Neural cell (in vitro differentiated cells): ENCODE measurements around the gene AIMP2. TPM values are rescaled to one million over a fixed set of nuclear protein-coding genes. Genes with fewer than 3 reads are reported as not detected.
"Not testable (repeated sequence)": the region's sequence is repeated elsewhere in the genome, so short reads cannot be mapped to it uniquely, and the experiment has no call there.

Source experiments
- H2AFZ ChIP-seq: fragments of 200-600, 300-800 bp; sonication (generic), shearing (Covaris generic); 2 replicates; pipeline ENCODE4 v1.6.0; 2014; ENCODE audit warnings: low read depth, mild to moderate bottlenecking, antibody characterized with exemption, low read length, moderate library complexity
- H3F3A ChIP-seq: fragments of 200-600 bp; shearing (Covaris generic); 2 replicates; pipeline ENCODE4 v1.6.1; 2016; ENCODE audit warnings: mild to moderate bottlenecking, moderate library complexity, mixed read lengths, antibody characterized with exemption, low read length; ENCODE audit not compliant: insufficient read depth, poor library complexity, severe bottlenecking
- H3K27ac ChIP-seq: fragments of 200-600, 300-800 bp; sonication (generic), shearing (Covaris generic); 2 replicates; pipeline ENCODE4 v1.5.1; 2014; ENCODE audit warnings: mild to moderate bottlenecking, low read length, moderate library complexity
- H3K27me3 ChIP-seq: fragments of 300-800, 200-600 bp; sonication (generic), shearing (Covaris generic); 2 replicates; pipeline ENCODE4 v1.6.0; 2014; ENCODE audit warnings: mild to moderate bottlenecking, low read depth, low read length, moderate library complexity; ENCODE audit not compliant: insufficient read depth
- H3K36me3 ChIP-seq: fragments of 300-800, 200-600 bp; sonication (generic), shearing (Covaris generic); 2 replicates; pipeline ENCODE4 v1.5.1; 2014; ENCODE audit warnings: mild to moderate bottlenecking, antibody characterized with exemption, low read length, moderate library complexity; ENCODE audit not compliant: insufficient read depth
- H3K4me2 ChIP-seq: fragments of 300-800, 200-600 bp; sonication (generic), shearing (Covaris generic); 2 replicates; pipeline ENCODE4 v1.6.0; 2014; ENCODE audit warnings: mild to moderate bottlenecking, low read length
- H3K4me3 ChIP-seq: fragments of 300-800, 200-600 bp; sonication (generic), shearing (Covaris generic); 2 replicates; pipeline ENCODE4 v1.5.1; 2014; ENCODE audit warnings: mild to moderate bottlenecking, low read length, moderate library complexity
- H3K79me2 ChIP-seq: fragments of 200-600 bp; shearing (Covaris generic); replicated peaks from 2 replicates; pipeline ENCODE4 v1.6.0; 2014; ENCODE audit warnings: mild to moderate bottlenecking, low read length, moderate library complexity; ENCODE audit not compliant: insufficient read depth
- H3K9ac ChIP-seq: fragments of 300-800, 200-600 bp; sonication (generic), shearing (Covaris generic); 2 replicates; pipeline ENCODE4 v1.6.1; 2016; ENCODE audit warnings: mild to moderate bottlenecking, low read length, mixed read lengths
- H3K9me2 ChIP-seq: fragments of 200-600 bp; shearing (Covaris generic); 2 replicates; pipeline ENCODE4 v1.6.1; 2016; ENCODE audit warnings: mild to moderate bottlenecking, low read length, mixed read lengths; ENCODE audit not compliant: insufficient read depth
- H3K9me3 ChIP-seq: fragments of 200-600, 300-800 bp; sonication (generic), shearing (Covaris generic); 2 replicates; pipeline ENCODE4 v1.6.1; 2016; ENCODE audit warnings: mild to moderate bottlenecking, mixed run types, low read length, moderate library complexity, mixed read lengths
- H4K20me1 ChIP-seq: fragments of 200-600 bp; shearing (Covaris generic); 2 replicates; pipeline ENCODE4 v1.6.1; 2016; ENCODE audit warnings: mild to moderate bottlenecking, mixed run types; ENCODE audit not compliant: insufficient read depth
- EP300 ChIP-seq: fragments of 450-650 bp; conservative IDR thresholded peaks from 2 replicates; pipeline ENCODE4 v1.6.1; 2014; ENCODE audit warnings: antibody characterized with exemption, mild to moderate bottlenecking, moderate library complexity; ENCODE audit not compliant: poor library complexity, severe bottlenecking
- RAD21 ChIP-seq: fragments of 450-650 bp; conservative IDR thresholded peaks from 2 replicates; pipeline ENCODE4 v1.6.1; 2014; ENCODE audit warnings: antibody characterized with exemption, mild to moderate bottlenecking, moderate library complexity
- SMC3 ChIP-seq: fragments of 450-650 bp; conservative IDR thresholded peaks from 2 replicates; pipeline ENCODE4 v1.6.1; 2014; ENCODE audit warnings: antibody characterized with exemption, mild to moderate bottlenecking, moderate library complexity; ENCODE audit not compliant: poor library complexity
- polyA plus RNA-seq: library from polyadenylated mRNA; depleted of rRNA; stranded (reverse); fragments of >200 nt; gene quantifications from 2 replicates; pipeline ENCODE4 v1.2.3, GENCODE V29; 2014
- TF ChIP-seq, protein P1 (sequence below): IDR thresholded peaks from 2 replicates; pipeline ENCODE4 v1.6.1; 2012; ENCODE audit warnings: borderline replicate concordance
- TF ChIP-seq, protein P2 (sequence below): fragments of 450-650 bp; IDR thresholded peaks from 2 replicates; pipeline ENCODE4 v1.5.1; 2014; ENCODE audit warnings: antibody characterized with exemption, mild to moderate bottlenecking, moderate library complexity; ENCODE audit not compliant: poor library complexity, severe bottlenecking

AIMP2 gene
- polyA plus RNA-seq, 1 donor from 2014 or later = 46.9 TPM

DNA sequence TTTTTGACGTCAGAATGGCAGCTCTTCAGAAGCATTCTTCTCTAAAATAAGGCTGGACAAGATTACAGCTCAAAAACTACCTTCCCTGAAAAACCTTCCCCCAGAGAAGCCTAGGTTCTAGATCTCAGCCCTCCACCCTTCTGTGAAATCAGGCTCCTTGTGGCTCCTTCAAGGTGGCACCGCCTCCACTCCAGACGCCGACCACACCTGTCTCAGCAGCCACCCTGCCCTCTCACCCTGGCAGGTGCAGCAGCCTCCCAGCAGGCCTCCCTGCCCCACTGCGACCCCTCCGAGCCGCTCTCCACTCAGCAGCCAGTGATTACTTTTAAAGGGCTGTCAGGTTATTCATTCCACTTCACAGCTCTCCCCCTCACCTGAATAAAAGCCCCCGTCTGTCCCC lies 35.5 kb upstream of the AIMP2 start:
- H3F3A ChIP-seq, H3K9ac ChIP-seq, H3K9me2 ChIP-seq, H3K4me3 ChIP-seq, H3K27me3 ChIP-seq, H4K20me1 ChIP-seq, H3K79me2 ChIP-seq, H3K4me2 ChIP-seq, H2AFZ ChIP-seq, H3K9me3 ChIP-seq, H3K36me3 ChIP-seq, H3K27ac ChIP-seq: not testable (repeated sequence)

DNA sequence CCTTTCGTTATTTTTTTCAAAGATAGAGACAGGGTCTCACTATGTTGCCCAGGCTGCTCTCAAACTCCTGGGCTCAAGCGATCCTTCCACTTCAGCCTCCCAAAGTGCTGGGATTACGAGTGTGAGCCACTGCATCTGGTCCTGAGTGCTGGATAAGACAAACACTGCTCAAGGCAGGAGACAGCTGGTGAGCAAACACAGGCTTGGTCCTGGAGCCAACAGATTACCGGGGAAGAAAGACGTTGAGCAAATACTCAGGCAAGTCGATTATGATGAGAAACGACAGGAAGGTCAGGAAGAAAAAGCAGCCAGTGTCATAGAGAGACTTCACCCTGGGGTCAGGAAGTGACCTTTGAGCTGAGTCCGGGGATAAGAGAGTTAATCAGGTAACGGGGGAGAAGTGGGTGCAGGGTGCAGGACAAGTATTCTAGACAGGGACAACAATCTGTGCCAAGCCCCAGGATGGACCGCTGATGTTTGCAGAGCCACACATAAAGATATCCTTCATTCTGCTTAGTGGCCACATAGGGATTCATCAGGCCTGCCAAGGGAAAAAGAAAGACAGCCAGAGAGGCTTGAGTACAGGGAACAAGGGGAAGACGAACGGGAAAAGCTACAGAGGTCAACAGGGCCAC lies 29.3 kb upstream of the AIMP2 start:
- not testable (repeated sequence) for H3K4me3 ChIP-seq, H3K4me2 ChIP-seq, H2AFZ ChIP-seq, H3F3A ChIP-seq, H3K79me2 ChIP-seq, H3K9me2 ChIP-seq, H3K27me3 ChIP-seq, H3K9ac ChIP-seq, H3K27ac ChIP-seq, H4K20me1 ChIP-seq, H3K9me3 ChIP-seq, H3K36me3 ChIP-seq

DNA sequence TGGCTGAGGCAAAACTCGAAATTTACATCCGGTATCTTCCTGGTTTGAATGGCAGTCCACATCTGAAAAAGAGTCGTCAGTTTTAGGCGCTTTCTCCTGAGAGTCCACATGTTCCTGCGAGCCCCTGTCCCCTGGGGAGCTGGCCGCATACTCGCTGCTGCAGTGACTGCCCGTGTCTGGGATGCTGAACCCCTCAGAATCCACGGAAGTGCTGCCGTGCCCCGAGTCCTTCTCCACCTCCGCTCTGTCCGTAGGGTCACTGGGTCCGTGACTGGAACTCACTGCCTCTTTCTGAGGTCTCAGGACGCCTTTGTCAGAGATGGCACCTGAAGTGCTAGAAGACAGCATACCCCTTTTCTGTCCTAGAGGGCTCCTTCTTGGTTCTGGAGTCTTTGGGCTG lies 22.0 kb upstream of the AIMP2 start:
- H3K9me3 ChIP-seq, H3K9me2 ChIP-seq, H3K27ac ChIP-seq: not testable (repeated sequence)

DNA sequence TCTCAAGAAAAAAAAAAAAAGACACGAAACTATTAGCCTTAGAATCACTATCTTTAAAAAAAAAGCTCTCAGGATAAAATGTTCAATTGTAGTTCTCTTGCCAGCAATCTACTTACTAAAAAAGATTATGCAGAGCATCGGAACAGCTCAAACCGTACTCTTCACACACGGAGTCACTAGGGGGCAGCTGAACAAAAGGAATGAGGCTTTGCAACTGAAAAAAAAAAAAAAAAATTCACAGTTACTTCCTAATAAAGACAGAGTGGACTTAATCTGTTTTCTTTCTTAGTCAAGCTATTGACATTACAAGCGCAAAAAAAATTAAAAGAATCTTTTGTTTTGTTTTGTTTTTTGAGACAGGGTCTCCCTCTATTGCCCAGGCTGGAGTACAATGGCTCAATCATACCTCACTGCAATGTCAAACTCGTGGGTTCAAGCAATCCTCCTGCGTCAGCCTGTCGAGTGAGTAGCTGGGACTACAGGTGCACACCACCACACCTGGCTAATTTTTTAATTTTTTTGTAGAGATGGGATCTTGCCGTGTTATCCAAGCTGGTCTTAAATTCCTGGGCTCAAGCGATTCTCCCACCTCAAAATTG lies 11.8 kb upstream of the AIMP2 start:
- H3K9me2 ChIP-seq = no peaks in the 10 kb centered on the region
- no peak overlapping the region for H2AFZ ChIP-seq
- H3K27ac ChIP-seq = no peak overlapping the region
- H3K79me2 ChIP-seq = no peaks in the 10 kb centered on the region
- TF ChIP-seq RAD21 (peak; percentile 80), SMC3 (peak; percentile 71), EP300 (no peak)
- TF ChIP-seq, protein P1, sequence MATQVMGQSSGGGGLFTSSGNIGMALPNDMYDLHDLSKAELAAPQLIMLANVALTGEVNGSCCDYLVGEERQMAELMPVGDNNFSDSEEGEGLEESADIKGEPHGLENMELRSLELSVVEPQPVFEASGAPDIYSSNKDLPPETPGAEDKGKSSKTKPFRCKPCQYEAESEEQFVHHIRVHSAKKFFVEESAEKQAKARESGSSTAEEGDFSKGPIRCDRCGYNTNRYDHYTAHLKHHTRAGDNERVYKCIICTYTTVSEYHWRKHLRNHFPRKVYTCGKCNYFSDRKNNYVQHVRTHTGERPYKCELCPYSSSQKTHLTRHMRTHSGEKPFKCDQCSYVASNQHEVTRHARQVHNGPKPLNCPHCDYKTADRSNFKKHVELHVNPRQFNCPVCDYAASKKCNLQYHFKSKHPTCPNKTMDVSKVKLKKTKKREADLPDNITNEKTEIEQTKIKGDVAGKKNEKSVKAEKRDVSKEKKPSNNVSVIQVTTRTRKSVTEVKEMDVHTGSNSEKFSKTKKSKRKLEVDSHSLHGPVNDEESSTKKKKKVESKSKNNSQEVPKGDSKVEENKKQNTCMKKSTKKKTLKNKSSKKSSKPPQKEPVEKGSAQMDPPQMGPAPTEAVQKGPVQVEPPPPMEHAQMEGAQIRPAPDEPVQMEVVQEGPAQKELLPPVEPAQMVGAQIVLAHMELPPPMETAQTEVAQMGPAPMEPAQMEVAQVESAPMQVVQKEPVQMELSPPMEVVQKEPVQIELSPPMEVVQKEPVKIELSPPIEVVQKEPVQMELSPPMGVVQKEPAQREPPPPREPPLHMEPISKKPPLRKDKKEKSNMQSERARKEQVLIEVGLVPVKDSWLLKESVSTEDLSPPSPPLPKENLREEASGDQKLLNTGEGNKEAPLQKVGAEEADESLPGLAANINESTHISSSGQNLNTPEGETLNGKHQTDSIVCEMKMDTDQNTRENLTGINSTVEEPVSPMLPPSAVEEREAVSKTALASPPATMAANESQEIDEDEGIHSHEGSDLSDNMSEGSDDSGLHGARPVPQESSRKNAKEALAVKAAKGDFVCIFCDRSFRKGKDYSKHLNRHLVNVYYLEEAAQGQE = no peak
- TF ChIP-seq, protein P2, sequence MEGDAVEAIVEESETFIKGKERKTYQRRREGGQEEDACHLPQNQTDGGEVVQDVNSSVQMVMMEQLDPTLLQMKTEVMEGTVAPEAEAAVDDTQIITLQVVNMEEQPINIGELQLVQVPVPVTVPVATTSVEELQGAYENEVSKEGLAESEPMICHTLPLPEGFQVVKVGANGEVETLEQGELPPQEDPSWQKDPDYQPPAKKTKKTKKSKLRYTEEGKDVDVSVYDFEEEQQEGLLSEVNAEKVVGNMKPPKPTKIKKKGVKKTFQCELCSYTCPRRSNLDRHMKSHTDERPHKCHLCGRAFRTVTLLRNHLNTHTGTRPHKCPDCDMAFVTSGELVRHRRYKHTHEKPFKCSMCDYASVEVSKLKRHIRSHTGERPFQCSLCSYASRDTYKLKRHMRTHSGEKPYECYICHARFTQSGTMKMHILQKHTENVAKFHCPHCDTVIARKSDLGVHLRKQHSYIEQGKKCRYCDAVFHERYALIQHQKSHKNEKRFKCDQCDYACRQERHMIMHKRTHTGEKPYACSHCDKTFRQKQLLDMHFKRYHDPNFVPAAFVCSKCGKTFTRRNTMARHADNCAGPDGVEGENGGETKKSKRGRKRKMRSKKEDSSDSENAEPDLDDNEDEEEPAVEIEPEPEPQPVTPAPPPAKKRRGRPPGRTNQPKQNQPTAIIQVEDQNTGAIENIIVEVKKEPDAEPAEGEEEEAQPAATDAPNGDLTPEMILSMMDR = peak; percentile 78
- no peak overlapping the region for H3K9ac ChIP-seq
- H3F3A ChIP-seq = no peaks in the 10 kb centered on the region
- H3K9me3 ChIP-seq = no peaks in the 10 kb centered on the region
- no peaks in the 10 kb centered on the region for H4K20me1 ChIP-seq
- no peaks in the 10 kb centered on the region for H3K36me3 ChIP-seq
- H3K4me2 ChIP-seq = no peak overlapping the region
- H3K4me3 ChIP-seq = no peak overlapping the region
- no peaks in the 10 kb centered on the region for H3K27me3 ChIP-seq

More for the DNA sequence above, 22.0 kb upstream of the AIMP2 start:
- not testable (repeated sequence) for H2AFZ ChIP-seq, H4K20me1 ChIP-seq, H3K9ac ChIP-seq, H3K27me3 ChIP-seq, H3K4me3 ChIP-seq, H3F3A ChIP-seq, H3K79me2 ChIP-seq, H3K4me2 ChIP-seq, H3K36me3 ChIP-seq
